ENCODE measurements around the gene SDF2.
"Not testable (repeated sequence)": the region's sequence is repeated elsewhere in the genome, so short reads cannot be mapped to it uniquely, and the experiment has no call there.

GRCh38 chr17:28658342-28658741 lies 3.4 kb downstream of the SDF2 start:
- not testable (repeated sequence) for TF ChIP-seq EZH2 (IDR thresholded peaks at IDR 0.05; ENCODE audit: borderline replicate concordance, low read depth, low read length); CC2D1A (IDR thresholded peaks at IDR 0.05); MBD2 (IDR thresholded peaks at IDR 0.05; ENCODE audit: borderline replicate concordance, low read depth); BRCA1 (IDR thresholded peaks at IDR 0.05); BRCA1 (CRISPR knock-in tag; IDR thresholded peaks at IDR 0.05); SMARCC2 (IDR thresholded peaks at IDR 0.05; ENCODE audit: low read depth); ZBTB12 (CRISPR knock-in tag; IDR thresholded peaks at IDR 0.05); BCOR (IDR thresholded peaks at IDR 0.05); CTCF (IDR thresholded peaks at IDR 0.05 in 2 of 3, conservative IDR thresholded peaks at IDR 0.05 in 1 of 3; ENCODE audit: insufficient read depth in 2 of 3, low read depth in 1 of 3, low read length in 3 of 3); POLR2AphosphoS5 (IDR thresholded peaks at IDR 0.05; ENCODE audit: control insufficient read depth, insufficient read depth, low read depth, low read length); MNT (conservative IDR thresholded peaks at IDR 0.05); CHD1 (IDR thresholded peaks at IDR 0.05; ENCODE audit: low read length); ZNF431 (CRISPR knock-in tag; IDR thresholded peaks at IDR 0.05); SNAPC5 (CRISPR knock-in tag; IDR thresholded peaks at IDR 0.05); NFRKB (IDR thresholded peaks at IDR 0.05; ENCODE audit: low read depth)
